ENCODE data around the gene RGR.

The RGR gene

DNA sequence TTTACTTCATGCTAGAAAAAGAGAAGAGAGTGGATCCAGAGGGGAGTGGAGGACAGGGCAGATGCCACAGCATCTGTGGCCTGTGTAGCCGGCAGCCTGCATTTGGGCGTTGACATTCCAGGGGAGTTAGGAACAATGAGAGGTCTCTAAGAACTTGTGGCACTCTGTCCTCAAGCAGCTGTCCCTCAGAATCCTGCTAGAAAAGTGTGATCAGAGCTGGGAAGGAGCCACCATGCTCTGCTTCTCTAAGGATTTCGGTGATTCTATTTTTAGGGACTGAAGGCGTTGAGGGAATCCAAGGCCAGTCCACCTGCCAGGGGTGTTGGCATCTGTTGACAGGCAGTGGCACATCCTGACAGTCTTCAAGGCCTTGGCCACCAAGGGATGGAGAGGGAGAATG is 27.1 kb upstream of the RGR start:
- no peak for FAIRE-seq
- TF ChIP-seq, protein P1, sequence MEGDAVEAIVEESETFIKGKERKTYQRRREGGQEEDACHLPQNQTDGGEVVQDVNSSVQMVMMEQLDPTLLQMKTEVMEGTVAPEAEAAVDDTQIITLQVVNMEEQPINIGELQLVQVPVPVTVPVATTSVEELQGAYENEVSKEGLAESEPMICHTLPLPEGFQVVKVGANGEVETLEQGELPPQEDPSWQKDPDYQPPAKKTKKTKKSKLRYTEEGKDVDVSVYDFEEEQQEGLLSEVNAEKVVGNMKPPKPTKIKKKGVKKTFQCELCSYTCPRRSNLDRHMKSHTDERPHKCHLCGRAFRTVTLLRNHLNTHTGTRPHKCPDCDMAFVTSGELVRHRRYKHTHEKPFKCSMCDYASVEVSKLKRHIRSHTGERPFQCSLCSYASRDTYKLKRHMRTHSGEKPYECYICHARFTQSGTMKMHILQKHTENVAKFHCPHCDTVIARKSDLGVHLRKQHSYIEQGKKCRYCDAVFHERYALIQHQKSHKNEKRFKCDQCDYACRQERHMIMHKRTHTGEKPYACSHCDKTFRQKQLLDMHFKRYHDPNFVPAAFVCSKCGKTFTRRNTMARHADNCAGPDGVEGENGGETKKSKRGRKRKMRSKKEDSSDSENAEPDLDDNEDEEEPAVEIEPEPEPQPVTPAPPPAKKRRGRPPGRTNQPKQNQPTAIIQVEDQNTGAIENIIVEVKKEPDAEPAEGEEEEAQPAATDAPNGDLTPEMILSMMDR (IDR thresholded peaks at IDR 0.05; ENCODE audit: insufficient read depth, missing control alignments): no peak
- no peak for DNase-seq (ENCODE audit: insufficient read length, low spot score)

DNA sequence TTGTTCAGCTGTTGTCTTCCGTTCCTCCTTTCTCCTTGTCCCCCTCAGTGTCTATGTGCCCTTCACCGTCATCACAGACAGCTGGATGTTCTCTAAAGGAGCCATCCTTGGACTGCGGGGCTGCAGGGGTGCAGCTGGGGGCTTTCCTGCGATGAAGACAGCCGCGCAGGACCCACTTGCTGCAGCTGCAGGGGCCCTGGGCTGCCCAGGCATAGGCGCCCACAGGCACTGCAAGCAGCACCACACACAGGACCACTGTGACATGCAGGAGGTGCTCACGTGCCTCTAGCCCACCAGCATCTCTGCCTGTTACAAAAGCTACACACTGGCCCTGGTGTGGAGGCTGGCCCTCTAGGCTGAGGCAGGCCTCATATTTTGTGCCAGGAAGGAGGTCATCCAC is 22.9 kb upstream of the RGR start:
- TF ChIP-seq, protein P1 (IDR thresholded peaks at IDR 0.05; ENCODE audit: insufficient read depth, missing control alignments): no peak
- DNase-seq (ENCODE audit: insufficient read length, low spot score): no peak
- FAIRE-seq: no peak

DNA sequence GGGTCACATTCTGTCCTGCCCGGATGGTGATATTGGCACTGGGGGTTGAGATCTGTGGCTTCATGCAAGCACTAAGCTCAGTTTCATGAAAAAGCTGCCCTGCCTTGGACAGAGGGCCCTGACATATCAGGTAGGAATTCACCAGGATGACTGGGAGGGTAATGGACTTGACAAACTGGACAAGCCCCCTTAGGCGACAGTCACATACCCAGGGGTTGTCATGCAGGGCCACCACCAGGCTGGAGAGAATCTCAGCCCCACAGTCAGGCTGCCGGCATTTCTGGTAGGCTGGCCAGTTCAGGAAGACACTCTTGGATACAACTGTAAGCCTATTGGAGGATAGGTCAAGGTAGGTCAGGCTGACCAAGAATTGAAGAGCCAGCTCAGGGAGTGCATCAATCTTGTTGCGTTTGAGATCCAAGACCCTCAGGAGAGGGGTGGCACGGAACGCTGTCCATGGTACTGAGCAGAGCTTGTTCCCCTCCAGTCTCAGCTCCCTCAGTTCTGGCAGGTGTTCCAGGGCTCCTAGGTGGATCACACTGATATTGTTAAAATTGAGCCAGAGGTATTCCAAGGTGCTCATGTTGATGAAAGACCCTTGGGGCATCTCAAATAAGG is 20.3 kb upstream of the RGR start:
- TF ChIP-seq, protein P1 (IDR thresholded peaks at IDR 0.05; ENCODE audit: insufficient read depth, missing control alignments): no peak
- FAIRE-seq: no peak
- DNase-seq (ENCODE audit: insufficient read length, low spot score): no peak

DNA sequence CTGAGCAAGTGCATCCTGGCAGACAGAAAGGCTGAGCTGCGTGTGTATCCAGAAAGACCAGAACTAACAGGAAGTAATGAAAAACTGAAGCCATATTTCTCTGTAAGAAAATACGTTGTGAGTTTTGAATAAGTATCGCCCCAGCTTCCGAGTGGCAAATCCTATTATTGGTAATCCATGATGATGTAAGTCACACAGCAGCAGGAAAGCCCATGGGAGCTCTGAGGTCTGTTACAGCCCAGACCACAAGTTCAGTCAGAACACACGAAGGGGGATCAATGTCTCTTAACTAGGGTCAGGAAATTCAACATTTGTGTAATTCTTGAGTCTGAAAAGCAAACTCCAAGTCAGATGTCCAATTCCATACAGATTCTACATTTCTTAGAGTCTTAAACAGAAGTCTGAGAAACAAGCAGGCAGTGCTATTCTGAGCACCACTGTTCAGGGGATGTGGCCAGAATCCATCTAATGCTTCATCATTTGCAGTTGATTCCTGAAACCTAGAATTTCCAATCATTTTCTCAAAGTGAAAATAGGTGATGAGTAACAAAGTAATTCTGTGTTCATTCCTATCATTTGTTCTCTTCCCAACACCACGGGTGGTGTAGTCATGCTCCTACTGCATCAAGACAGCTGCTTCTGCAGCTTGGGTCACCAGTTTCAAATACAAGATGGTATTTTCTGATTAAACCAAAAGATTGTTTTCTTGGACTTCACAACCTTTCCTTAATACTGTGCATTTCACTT is 19.3 kb upstream of the RGR start, which contains the start of gene LRIT2:
TSS of gene LRIT2 (minus strand) at position 118 of the 747 bp plus-strand sequence. CDS start at position 94, 24 bp downstream.
- peak; percentile 96 for FAIRE-seq
- no peak for DNase-seq (ENCODE audit: insufficient read length, low spot score)
- TF ChIP-seq, protein P1 (IDR thresholded peaks at IDR 0.05; ENCODE audit: insufficient read depth, missing control alignments): no peak

DNA sequence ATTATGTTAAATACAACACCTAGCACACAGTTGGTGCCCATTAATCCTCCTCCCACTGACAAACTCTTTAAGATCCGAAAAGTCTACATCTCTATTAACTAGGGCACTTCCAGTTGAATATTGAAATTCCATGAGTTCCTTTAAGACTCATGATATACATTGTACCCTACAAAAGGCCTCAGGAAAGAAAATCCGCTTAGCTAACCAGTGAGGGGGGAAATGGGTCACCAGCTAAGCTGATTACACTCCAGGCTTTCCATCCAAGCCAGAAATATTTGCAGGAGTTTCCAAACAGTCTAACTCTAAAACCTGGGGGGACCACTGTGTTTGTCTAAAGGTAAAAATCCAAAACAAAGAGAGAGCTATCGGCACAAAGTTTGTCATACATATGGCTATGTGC is 18.2 kb upstream of the RGR start:
- peak; percentile 93 for FAIRE-seq
- DNase-seq (ENCODE audit: insufficient read length, low spot score): no peak
- TF ChIP-seq, protein P1 (IDR thresholded peaks at IDR 0.05; ENCODE audit: insufficient read depth, missing control alignments): no peak

DNA sequence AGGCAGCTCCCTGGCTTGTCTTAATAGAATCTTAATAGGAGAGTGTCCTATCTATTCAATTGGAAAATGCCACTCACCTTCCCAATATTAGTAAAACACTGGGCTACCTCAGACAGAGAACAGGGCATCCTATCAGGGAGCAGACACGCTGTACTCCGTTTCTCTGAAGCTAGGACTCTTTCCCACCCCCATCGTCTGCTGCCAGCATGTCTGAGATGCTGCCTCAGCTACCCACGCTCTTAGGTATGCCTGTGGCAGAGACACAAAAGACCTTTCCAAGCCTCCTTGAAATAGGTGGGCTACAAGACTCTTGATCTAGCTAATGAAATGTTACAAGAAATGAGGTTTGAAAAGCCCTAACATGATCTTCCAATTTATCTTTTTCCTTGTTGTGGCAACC is 17.0 kb upstream of the RGR start:
- DNase-seq (ENCODE audit: insufficient read length, low spot score): no peak
- no peak for FAIRE-seq
- TF ChIP-seq, protein P1 (IDR thresholded peaks at IDR 0.05; ENCODE audit: insufficient read depth, missing control alignments): no peak

DNA sequence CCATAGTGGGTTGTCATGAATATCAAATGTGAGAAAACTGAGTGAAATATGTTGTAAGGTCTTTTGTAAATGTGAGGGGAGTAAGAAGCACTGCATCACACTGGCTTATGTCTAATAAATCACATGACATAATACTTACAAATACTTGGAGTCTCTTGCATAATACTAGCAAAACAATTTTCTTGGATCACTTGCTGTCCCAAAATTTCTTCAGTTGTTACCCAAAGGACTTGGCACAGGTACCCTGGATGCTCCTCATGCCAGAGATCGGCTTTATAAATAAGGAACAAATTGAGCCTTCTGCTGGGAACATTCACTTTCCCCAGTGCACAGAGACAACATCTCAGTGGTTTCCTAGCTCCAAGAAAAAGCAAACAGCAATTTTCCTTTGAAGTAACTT is 14.5 kb upstream of the RGR start:
- no peak for DNase-seq (ENCODE audit: insufficient read length, low spot score)
- no peak for FAIRE-seq
- TF ChIP-seq, protein P1 (IDR thresholded peaks at IDR 0.05; ENCODE audit: insufficient read depth, missing control alignments): no peak
